ENCODE results near the gene SERPINI2.

Gene SERPINI2, protein sequence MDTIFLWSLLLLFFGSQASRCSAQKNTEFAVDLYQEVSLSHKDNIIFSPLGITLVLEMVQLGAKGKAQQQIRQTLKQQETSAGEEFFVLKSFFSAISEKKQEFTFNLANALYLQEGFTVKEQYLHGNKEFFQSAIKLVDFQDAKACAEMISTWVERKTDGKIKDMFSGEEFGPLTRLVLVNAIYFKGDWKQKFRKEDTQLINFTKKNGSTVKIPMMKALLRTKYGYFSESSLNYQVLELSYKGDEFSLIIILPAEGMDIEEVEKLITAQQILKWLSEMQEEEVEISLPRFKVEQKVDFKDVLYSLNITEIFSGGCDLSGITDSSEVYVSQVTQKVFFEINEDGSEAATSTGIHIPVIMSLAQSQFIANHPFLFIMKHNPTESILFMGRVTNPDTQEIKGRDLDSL

DNA sequence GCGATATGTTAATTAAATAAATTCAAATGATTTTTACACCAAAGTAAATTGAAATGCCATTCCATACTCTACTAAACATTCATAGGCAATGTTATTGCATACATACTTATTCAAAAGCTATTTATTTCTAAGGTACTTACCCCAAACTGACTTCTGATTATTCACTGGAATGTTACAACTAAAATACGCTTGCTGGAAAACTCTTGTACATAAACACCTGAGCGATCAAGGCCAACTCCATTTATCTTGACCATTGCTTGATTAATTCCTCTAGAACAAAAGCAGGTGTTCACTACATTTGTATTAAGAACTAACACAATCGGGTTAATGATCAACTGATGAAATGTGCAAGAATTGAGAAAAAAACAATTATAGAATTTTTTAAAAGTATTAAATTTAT, at the start of gene SERPINI2:
SERPINI2 (minus strand) TSS at position 180 of the 400 bp plus-strand sequence. CDS start 2,208 bp downstream, outside the sequence.
- TF ChIP-seq CTCF (IDR thresholded peaks at IDR 0.05; ENCODE audit: extremely low read depth, missing control alignments) = no peak
- no peak for DNase-seq (ENCODE audit: low spot score)

GRCh38 chr3:167521006-167521355, 47.1 kb upstream of the SERPINI2 start:
- TF ChIP-seq CTCF (IDR thresholded peaks at IDR 0.05; ENCODE audit: extremely low read depth, missing control alignments) = no peak
- no peak for DNase-seq (ENCODE audit: low spot score)

DNA sequence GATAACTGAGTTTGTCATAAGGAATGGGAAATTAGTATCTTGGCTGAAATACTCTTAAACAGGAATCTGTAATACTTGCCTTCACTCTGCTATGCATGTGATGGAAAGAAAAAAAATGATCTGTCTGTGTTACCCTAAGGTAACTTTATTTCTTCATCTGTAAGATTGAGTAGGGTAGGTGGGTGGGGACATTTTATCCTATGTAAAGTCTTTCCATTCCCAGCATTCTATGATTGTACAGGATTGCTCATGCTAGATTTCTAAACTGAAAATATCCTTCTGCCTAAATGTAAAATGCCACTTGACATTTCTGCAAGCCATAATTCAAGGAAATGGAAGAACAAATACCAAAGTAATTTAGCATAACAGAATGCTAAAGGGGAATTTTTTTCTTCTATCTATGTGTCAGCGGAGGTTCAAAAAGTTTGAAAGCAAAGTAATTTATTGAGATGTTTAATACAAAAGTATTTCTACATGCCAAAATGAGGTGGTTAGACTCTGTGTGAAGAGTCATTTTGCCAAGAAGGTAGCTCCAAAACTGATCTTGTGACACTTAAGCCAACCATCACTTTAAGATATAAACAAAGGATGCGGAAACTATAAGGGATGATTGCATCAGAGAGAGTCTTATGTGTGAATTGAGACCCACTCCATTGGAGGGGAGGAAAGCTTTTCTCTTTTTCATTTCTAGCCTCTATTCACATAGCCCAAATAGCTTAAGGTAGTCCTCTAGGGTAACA, 46.6 kb upstream of the SERPINI2 start:
- TF ChIP-seq CTCF (IDR thresholded peaks at IDR 0.05; ENCODE audit: extremely low read depth, missing control alignments) = no peak

GRCh38 chr3:167507954-167508353, 34.1 kb upstream of the SERPINI2 start:
- TF ChIP-seq CTCF (IDR thresholded peaks at IDR 0.05; ENCODE audit: extremely low read depth, missing control alignments) = no peak
- DNase-seq (ENCODE audit: low spot score) = no peak

More for the DNA sequence above, 46.6 kb upstream of the SERPINI2 start:
- DNase-seq (ENCODE audit: low spot score) = no peak

GRCh38 chr3:167502401-167502800, 28.6 kb upstream of the SERPINI2 start:
- no peak for DNase-seq (ENCODE audit: low spot score)
- TF ChIP-seq CTCF (IDR thresholded peaks at IDR 0.05; ENCODE audit: extremely low read depth, missing control alignments) = no peak

GRCh38 chr3:167501941-167502340, 28.1 kb upstream of the SERPINI2 start:
- no peak for DNase-seq (ENCODE audit: low spot score)
- no peak for TF ChIP-seq CTCF (IDR thresholded peaks at IDR 0.05; ENCODE audit: extremely low read depth, missing control alignments)

DNA sequence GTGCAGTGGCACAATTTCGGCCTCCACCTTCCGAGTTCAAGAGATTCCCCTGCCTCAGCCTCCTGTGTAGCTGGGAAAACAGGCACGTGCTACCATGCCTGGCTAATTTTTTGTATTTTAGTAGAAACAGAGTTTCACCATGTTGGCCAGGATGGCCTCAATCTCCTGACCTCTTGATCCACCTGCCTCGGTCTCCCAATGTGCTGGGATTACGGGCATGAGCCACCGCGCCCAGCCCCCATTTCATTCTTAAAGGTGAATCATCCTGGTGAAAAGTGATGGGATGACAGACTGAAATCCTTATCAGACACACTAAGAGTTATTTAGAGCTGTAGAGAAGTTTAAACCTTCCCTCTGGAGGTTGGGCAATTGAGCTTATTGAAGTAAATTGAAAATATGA, 24.1 kb upstream of the SERPINI2 start:
- TF ChIP-seq CTCF (IDR thresholded peaks at IDR 0.05; ENCODE audit: extremely low read depth, missing control alignments) = no peak
- no peak for DNase-seq (ENCODE audit: low spot score)
